Measurements from ENCODE around the gene ELMO1.

Gene ELMO1

GRCh38 chr7:37365405-37365804, 83.3 kb downstream of the ELMO1 start:
- no peak for DNase-seq

- no peak for DNase-seq
These were observed 83.8 kb downstream of the ELMO1 start for GRCh38 chr7:37364856-37365255.

- peak; percentile 43 for DNase-seq
These were observed 84.8 kb downstream of the ELMO1 start for GRCh38 chr7:37363536-37364491.

GRCh38 chr7:37362802-37363201, 85.9 kb downstream of the ELMO1 start:
- no peak for DNase-seq

GRCh38 chr7:37360484-37360883, 88.2 kb downstream of the ELMO1 start:
- no peak for DNase-seq

GRCh38 chr7:37359662-37360444, 88.8 kb downstream of the ELMO1 start:
- DNase-seq = no peak

GRCh38 chr7:37359180-37359579, 89.5 kb downstream of the ELMO1 start:
- DNase-seq = no peak

- DNase-seq = no peak
These were observed 91.0 kb downstream of the ELMO1 start for GRCh38 chr7:37357637-37357996.

GRCh38 chr7:37356911-37357636, 91.6 kb downstream of the ELMO1 start:
- DNase-seq = no peak

- no peak for DNase-seq
These were observed 94.0 kb downstream of the ELMO1 start for GRCh38 chr7:37354656-37355131.

GRCh38 chr7:37353949-37354655, 94.6 kb downstream of the ELMO1 start:
- DNase-seq = peak; percentile 22

- peak; percentile 34 for DNase-seq
These were observed 95.4 kb downstream of the ELMO1 start for GRCh38 chr7:37352974-37353948.

- no peak for DNase-seq
These were observed 96.3 kb downstream of the ELMO1 start for GRCh38 chr7:37352251-37352880.

GRCh38 chr7:37351716-37352115, 96.9 kb downstream of the ELMO1 start:
- no peak for DNase-seq

GRCh38 chr7:37349979-37350590, 98.6 kb downstream of the ELMO1 start:
- DNase-seq = no peak

- DNase-seq = no peak
These were observed 99.7 kb downstream of the ELMO1 start for GRCh38 chr7:37348982-37349381.

GRCh38 chr7:37346761-37347160, 101.9 kb downstream of the ELMO1 start:
- peak; percentile 98 for DNase-seq

GRCh38 chr7:37344886-37345579, 103.6 kb downstream of the ELMO1 start:
- no peak for DNase-seq

GRCh38 chr7:37342688-37343471, 105.8 kb downstream of the ELMO1 start:
- DNase-seq = no peak
